ENCODE measurements around the gene COL11A2.

Gene COL11A2

GRCh38 chr6:33171016-33171879 is 21.0 kb downstream of the COL11A2 start:
- no peak for DNase-seq

GRCh38 chr6:33170176-33171015 is 21.9 kb downstream of the COL11A2 start:
- no peak for DNase-seq

- DNase-seq, result no peak
These were observed 22.7 kb downstream of the COL11A2 start for GRCh38 chr6:33169291-33170175.

- DNase-seq, result no peak
These were observed 23.6 kb downstream of the COL11A2 start for GRCh38 chr6:33168639-33169038.

DNA sequence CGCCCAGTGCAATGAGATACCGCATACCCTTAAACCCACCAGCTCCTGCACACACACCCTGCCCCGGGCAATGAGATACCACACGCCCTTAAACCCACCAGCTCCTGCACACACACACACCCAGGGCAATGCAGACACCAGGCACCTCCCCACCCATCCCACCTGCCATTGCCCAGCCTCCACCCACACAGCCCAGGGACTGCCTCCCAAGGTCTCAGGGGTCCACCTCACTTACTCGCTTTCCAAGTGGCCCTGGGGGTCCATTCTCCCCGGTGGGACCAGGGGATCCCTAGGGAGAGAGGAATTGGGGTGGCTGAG is 24.0 kb downstream of the COL11A2 start:
- DNase-seq, result peak; percentile 40

DNA sequence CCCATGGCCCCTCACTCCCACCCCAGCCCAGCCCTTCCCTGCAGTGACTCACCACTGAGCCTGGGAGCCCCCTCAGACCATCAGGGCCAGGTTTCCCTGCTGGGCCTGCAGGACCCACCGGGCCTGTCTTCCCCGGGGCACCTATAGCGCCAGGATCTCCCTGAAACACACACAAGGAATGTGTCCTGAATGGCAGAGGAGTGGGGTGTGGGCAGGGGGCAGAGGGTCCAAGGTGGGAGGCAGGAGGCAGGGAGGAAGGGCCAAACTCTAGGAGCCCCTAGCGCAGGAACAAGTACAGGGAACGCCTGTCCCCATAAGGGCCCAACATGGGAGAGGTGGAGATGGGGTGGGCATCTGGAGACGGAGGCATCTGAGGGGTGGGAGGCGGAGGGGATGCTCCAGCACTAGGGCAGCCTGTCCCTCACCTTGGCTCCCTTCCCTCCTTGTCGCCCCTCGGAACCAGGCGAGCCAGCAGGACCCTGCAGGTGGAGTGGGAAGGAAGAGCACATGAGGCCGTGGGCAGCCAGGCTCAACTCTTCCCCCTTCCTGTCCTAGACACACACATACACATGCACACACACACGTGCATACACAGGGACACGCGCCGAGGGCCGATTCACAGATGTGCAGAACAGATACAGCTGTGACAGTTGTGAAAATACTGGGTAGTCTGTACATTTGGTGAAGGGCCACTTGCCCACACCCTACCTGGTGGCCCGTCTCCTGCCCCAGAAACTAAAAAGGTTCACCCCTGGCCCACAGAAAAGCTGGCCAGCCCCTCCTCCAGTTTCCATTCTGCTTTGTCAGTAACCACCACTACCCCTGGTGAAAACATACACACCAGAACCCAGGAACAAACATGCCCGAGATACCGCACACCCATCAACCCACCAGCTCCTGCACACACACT is 24.6 kb downstream of the COL11A2 start:
- DNase-seq, result peak; percentile 41

GRCh38 chr6:33166811-33167210 is 25.5 kb downstream of the COL11A2 start:
- DNase-seq, result no peak

GRCh38 chr6:33166363-33166762 is 25.9 kb downstream of the COL11A2 start:
- DNase-seq, result no peak

DNA sequence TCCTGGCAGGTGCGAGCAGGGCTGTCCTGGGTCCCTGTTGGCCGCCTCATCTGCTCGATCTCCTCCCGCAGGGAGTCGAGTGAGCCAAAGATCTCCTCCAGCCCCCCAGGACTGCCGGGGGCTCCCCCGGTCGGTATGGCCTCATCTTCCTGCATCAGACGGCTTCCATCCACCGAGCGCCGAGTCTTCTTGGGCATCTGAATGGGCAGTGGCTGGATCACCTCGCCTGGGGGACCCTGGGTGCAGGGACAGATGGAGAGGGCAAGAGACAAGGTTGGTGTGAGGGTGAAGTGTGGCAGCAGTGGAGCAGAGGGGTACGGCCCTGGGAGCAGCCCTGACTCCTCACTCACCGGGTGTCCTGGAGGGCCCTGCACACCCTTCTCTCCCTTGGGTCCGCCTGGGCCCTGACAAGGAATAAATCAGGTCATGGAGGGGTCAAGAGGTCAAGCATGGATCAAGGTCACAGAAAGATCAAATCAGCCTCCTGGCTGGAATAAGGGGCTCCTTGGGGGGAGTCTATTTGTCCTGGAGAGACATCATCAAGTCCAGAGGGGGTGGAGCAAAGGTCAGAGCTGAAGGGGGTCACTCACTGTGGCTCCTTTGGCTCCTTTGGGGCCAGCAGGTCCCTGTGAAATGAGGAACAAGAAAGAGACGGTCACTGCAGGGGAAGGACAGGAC is 26.5 kb downstream of the COL11A2 start:
- no peak for DNase-seq

DNA sequence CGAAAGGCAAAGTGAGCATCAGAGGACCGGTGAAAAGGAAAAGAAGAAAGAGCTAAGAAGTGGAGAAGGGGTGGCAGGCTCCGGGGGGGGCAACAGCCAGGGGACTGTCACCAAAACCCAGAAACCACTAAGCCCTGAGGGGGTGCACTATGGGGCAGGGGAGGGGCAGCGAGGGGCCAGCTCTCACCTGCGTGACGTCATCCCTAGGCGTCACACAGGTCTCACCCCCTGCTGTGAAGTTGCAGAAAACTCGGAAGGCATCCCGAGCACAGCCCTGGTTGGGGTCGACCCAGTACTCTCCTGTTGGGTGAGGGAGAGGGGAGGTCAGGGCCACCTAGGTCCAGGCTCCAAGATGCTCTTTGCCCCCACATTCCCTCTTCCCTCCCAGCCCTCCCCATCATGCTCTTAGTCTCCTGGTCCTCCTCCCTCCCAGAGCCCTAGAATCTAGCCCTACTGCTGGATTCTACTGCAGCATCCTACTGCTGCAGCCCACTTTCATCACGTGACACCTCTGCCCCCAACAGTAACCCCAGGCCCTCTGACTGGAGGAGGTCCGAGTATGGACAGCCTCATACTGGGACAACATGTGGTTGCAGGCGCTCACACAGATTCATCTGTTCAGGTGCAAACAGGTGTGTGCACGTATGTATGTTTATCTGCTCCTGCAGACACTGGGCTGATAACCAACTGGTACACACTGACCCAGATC is 27.4 kb downstream of the COL11A2 start:
- DNase-seq, result peak; percentile 41

DNA sequence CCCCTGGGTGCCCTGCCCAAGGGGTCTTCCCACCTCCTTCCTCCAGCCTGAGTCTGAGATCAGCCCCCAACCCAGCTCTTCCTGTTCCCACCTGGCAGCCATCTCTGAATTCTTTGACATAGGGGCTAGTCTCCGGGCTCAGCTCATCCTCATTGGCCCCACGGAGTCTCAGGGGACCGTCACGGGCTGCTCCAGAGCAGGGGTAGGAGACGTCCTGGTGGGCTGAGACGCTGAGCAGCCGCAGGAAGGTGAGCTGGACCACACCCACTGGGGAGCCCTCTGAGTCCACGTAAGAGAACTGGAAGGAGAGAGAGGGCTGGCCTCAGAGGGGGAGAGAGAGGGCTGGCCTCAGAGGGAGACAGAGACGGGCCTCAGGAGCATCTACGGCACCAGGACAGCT is 28.1 kb downstream of the COL11A2 start:
- no peak for DNase-seq

GRCh38 chr6:33163540-33163939 is 28.7 kb downstream of the COL11A2 start:
- DNase-seq, result no peak

DNA sequence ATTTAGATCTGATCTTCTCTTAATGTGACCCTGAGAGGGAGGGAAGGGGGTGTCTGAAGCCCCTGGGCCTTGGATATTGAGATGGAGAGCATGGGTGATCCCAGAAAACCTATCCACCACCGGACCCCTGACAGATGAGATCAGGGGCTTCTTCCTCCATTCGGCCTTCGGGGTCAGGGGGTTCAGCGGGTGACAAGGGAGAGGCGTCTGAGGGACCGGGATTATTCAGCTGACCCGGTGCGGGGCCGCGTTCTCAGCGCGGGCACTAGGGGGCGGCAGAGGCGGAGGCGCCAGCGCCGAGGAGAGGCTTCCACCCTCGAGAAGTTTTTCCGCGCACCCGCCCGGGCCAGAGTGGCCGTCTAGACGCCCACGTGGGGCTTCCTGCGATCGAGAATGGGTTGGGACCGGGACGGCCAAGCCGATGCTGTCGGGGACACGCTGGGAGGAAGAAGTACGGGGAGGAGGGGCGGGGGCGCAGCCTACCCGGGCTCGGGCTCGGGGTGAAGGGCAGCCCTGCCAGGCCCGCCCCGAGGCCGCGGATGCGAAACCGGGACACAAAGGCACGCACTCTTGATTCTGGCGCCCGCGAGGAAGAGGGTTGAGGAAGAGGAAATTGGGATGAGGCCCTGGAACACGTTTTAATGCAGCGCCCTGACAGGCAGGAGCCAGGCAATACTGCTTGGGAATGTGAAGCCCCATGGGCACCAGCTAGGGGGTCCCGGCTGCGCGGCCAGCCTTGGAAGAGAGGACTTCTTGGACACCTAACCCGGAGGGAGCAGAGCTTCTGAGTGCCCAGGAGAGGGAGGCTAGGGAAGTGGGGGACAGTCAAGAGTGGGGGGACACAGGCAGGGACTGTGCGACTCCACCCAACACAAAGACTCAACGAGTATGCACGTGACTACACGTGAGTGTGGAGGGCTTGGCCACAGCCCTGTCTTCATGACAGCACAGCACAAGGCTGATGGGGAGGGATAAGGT is 30.6 kb downstream of the COL11A2 start:
- DNase-seq, result peak; percentile 90

- DNase-seq, result peak; percentile 73
These were observed 31.4 kb downstream of the COL11A2 start for GRCh38 chr6:33160728-33161344.

DNA sequence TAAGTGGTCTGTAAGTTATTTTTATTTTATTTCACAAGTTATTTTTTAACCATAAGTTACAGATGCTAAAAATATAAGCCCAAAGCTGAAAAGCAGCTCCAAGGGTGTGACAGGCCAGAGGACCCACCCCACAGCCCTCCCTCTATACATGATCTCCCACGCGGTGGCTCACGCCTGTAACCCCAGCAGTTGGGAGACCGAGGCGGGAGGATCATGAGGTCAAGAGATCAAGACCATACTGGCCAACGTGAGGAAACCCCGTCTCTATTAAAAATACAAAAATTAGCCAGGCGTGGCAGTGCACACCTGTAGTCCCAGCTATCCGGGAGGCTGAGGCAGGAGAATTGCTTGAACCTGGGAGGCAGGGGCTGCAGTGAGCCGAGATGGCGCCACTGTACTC is 32.2 kb downstream of the COL11A2 start:
- no peak for DNase-seq

GRCh38 chr6:33156964-33157363 is 35.3 kb downstream of the COL11A2 start:
- no peak for DNase-seq

GRCh38 chr6:33156561-33156960 is 35.7 kb downstream of the COL11A2 start:
- no peak for DNase-seq

DNA sequence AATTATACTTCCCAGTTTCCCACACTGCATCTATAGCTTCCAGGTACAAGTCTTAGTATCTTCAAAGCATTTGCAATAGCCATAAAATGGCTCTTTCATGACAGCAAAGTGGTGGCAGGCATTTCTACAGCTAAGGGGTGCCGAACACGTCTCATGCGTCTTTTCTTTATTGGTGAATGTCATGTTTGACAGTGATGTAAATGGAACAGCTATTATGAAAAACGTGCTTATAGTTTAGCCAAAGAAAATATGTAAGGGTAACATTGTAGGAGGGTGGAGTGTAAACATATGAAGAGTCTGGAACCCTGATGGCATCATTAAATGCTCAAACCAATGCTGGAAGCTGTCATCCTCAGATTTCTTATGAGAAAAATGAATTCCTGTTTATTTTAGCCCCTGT is 37.9 kb downstream of the COL11A2 start:
- no peak for DNase-seq

- DNase-seq, result no peak
These were observed 41.2 kb downstream of the COL11A2 start for GRCh38 chr6:33151050-33151449.
